ENCODE measurements around the gene TMEM178A.

DNA sequence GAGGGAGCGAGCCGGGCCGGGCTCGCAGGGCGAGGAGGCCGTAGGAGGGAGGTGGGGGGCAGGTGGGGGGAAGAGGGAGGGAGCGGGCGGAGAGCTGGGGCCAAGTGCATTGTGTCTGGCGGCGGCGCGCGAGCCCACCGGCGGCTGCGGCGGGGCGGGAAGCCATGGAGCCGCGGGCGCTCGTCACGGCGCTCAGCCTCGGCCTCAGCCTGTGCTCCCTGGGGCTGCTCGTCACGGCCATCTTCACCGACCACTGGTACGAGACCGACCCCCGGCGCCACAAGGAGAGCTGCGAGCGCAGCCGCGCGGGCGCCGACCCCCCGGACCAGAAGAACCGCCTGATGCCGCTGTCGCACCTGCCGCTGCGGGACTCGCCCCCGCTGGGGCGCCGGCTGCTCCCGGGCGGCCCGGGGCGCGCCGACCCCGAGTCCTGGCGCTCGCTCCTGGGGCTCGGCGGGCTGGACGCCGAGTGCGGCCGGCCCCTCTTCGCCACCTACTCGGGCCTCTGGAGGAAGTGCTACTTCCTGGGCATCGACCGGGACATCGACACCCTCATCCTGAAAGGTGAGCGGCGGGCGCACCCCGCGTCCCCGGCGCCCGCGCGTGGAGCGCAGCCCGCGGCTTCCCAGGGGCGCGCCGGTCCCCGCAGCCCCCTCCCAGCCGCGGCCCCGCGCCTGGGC lies at the start of gene TMEM178A:
- TF ChIP-seq, protein P1, sequence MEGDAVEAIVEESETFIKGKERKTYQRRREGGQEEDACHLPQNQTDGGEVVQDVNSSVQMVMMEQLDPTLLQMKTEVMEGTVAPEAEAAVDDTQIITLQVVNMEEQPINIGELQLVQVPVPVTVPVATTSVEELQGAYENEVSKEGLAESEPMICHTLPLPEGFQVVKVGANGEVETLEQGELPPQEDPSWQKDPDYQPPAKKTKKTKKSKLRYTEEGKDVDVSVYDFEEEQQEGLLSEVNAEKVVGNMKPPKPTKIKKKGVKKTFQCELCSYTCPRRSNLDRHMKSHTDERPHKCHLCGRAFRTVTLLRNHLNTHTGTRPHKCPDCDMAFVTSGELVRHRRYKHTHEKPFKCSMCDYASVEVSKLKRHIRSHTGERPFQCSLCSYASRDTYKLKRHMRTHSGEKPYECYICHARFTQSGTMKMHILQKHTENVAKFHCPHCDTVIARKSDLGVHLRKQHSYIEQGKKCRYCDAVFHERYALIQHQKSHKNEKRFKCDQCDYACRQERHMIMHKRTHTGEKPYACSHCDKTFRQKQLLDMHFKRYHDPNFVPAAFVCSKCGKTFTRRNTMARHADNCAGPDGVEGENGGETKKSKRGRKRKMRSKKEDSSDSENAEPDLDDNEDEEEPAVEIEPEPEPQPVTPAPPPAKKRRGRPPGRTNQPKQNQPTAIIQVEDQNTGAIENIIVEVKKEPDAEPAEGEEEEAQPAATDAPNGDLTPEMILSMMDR (IDR thresholded peaks at IDR 0.05), result no peak
- no peak for TF ChIP-seq POLR2A (IDR thresholded peaks at IDR 0.05)
